ENCODE data around the gene LMNA. TPM values are rescaled to one million over a fixed set of nuclear protein-coding genes. Genes with fewer than 3 reads are reported as not detected.
A peak's percentile ranks its signal among the peaks of the same experiment; 100 is the strongest.

LMNA gene
- total RNA-seq (100 to 1,000 TPM in 6 of 7 donors, 10 to 100 TPM in 1; 95.1 to 279 (median 124) TPM), polyA plus RNA-seq (10 to 100 TPM; 33.9 to 61.1 (median 39.4) TPM)
- long read RNA-seq, donor 1, transcript LMNA-206 (12 exons, 3,190 nt) = major isoform, 16 of 102 reads
- long read RNA-seq, donor 1, partial matches to known transcripts = 83 of 102 reads
- long read RNA-seq, donor 1, other reads (novel, unspliced or antisense) = 0 of 102 reads
- long read RNA-seq, donor 2, transcript LMNA-206 (12 exons, 3,190 nt) = major isoform, 20 of 59 reads
- long read RNA-seq, donor 2, partial matches to known transcripts = 34 of 59 reads
- long read RNA-seq, donor 2, other reads (novel, unspliced or antisense) = 0 of 59 reads

DNA sequence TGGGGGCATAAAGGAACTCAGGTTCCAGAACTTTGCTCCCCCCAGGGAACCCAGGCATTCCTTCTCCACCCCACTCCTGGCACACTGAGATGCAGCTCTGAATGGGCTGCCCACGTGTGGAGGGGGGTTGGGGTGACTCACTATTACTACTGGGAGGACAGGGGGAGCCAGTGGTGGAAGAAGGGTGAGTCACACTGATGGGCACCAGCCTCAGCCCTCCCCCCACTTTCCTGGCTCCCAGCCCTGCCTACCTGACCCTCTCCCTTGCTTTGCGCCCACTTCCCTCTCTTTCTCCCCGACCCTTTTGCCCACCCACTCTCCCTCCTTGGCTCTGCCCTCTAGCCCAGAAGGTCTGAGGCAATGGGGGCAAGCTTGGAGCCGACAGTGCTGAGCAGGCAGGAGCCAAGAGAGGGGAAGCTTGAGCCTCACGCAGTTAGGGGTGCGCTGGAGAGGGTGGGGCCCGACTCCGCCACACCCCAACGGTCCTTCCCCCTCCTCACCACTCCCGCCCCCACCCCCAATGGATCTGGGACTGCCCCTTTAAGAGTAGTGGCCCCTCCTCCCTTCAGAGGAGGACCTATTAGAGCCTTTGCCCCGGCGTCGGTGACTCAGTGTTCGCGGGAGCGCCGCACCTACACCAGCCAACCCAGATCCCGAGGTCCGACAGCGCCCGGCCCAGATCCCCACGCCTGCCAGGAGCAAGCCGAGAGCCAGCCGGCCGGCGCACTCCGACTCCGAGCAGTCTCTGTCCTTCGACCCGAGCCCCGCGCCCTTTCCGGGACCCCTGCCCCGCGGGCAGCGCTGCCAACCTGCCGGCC is at the start of gene LMNA:
LMNA (plus strand) TSS at position 611 of the 818 bp plus-strand sequence. CDS start 208 bp downstream, outside the sequence.
- Histone ChIP-seq H3K27me3 (replicated peaks in 1 of 7) (peaks cover 0 to 62% (median 6%) of the 10 kb centered on the region in 7 donors), H3K4me1 (peaks cover 13 to 69% (median 46%) of the 10 kb centered on the region in 6 donors), H3K4me3 (peak within 1 kb of the TSS; percentile 58 to 97 (median 82)), H3K27ac (peak within 1 kb of the TSS; percentile 74 to 92 (median 86)), H3K9me3 (no peaks in the 10 kb centered on the region), H3K36me3 (no peaks in the 10 kb centered on the region)
- TF ChIP-seq, protein P1, sequence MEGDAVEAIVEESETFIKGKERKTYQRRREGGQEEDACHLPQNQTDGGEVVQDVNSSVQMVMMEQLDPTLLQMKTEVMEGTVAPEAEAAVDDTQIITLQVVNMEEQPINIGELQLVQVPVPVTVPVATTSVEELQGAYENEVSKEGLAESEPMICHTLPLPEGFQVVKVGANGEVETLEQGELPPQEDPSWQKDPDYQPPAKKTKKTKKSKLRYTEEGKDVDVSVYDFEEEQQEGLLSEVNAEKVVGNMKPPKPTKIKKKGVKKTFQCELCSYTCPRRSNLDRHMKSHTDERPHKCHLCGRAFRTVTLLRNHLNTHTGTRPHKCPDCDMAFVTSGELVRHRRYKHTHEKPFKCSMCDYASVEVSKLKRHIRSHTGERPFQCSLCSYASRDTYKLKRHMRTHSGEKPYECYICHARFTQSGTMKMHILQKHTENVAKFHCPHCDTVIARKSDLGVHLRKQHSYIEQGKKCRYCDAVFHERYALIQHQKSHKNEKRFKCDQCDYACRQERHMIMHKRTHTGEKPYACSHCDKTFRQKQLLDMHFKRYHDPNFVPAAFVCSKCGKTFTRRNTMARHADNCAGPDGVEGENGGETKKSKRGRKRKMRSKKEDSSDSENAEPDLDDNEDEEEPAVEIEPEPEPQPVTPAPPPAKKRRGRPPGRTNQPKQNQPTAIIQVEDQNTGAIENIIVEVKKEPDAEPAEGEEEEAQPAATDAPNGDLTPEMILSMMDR (IDR thresholded peaks at IDR 0.05 in 8 of 11, conservative IDR thresholded peaks at IDR 0.05 in 3 of 11) = no peak
- TF ChIP-seq POLR2AphosphoS5 (IDR thresholded peaks at IDR 0.05) (peak; percentile 94 to 98 (median 96)), POLR2A (IDR thresholded peaks at IDR 0.05) (peak in 1 of 3 donors; percentile 86)
- intact Hi-C loops (cut with DNase I; ENCODE audit: low total_unique reads) = no loop called here
- peak; percentile 87 for DNase-seq
- 0 to 5% (median 1%) methylated on average over 10 to 37 of the region's 37 CpGs for WGBS, 5 donors

DNA sequence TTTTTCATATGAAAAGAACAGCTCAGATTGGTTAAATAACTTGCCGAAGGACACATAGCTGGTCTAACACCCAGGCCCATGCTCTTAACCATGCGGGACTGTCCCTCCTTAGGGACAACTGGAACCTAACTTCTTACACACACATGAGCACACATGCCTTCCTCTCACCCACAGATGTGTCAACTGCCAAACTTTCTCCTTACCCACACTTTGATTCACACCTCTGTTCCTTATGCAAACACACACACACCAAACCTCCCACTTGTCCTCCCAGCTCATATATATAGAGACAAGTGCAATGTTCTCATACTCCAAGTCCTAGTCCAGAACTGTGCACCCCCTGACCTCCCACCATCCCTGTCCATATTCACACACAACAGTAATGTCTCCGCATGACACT is 49.3 kb upstream of the LMNA start:
- Histone ChIP-seq H3K27me3 (replicated peaks in 1 of 7) (peaks cover 0 to 6% (median 0%) of the 10 kb centered on the region in 7 donors), H3K4me3 (no peak overlapping the region), H3K36me3 (no peaks in the 10 kb centered on the region), H3K9me3 (no peaks in the 10 kb centered on the region), H3K27ac (no peak overlapping the region), H3K4me1 (peaks cover 0 to 12% (median 0%) of the 10 kb centered on the region in 6 donors)
- intact Hi-C loops (cut with DNase I; ENCODE audit: low total_unique reads) = no loop called here
- DNase-seq = no peak
- TF ChIP-seq, protein P1 (IDR thresholded peaks at IDR 0.05 in 8 of 11, conservative IDR thresholded peaks at IDR 0.05 in 3 of 11) = no peak
- TF ChIP-seq POLR2AphosphoS5 (IDR thresholded peaks at IDR 0.05) (no peak), POLR2A (IDR thresholded peaks at IDR 0.05) (no peak)
- WGBS, 5 donors = 85 to 93% (median 87%) methylated on average over 3 of the region's 3 CpGs

DNA sequence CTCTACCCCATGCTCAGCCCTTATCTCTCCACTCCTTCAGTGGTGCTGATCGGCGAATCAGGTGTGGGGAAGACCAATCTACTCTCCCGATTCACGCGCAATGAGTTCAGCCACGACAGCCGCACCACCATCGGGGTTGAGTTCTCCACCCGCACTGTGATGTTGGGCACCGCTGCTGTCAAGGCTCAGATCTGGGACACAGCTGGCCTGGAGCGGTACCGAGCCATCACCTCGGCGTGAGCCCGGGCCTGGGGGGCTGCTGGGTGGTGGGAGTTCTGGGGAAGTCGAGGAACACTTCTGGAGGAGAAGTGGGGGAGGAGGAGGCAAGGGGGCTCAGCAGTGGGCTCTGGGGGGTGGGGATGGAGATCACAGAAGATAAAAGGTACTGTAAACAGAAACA is 48.6 kb upstream of the LMNA start:
- H3K27ac ChIP-seq = no peak overlapping the region
- no peaks in the 10 kb centered on the region for H3K9me3 ChIP-seq
- intact Hi-C loops (cut with DNase I; ENCODE audit: low total_unique reads) = no loop called here
- DNase-seq = no peak
- H3K36me3 ChIP-seq = no peaks in the 10 kb centered on the region
- peaks cover 0 to 8% (median 0%) of the 10 kb centered on the region in 7 donors for H3K27me3 ChIP-seq (replicated peaks in 1 of 7)
- WGBS, 5 donors = 71 to 84% (median 75%) methylated on average over 14 to 16 of the region's 16 CpGs
- H3K4me3 ChIP-seq = no peak overlapping the region
- TF ChIP-seq, protein P1 (IDR thresholded peaks at IDR 0.05 in 8 of 11, conservative IDR thresholded peaks at IDR 0.05 in 3 of 11) = no peak
- TF ChIP-seq POLR2AphosphoS5 (IDR thresholded peaks at IDR 0.05) (no peak), POLR2A (IDR thresholded peaks at IDR 0.05) (no peak)
- H3K4me1 ChIP-seq = peaks cover 0 to 12% (median 0%) of the 10 kb centered on the region in 6 donors

Measured in spleen (tissue), 13 donors.